ENCODE results near the gene CIB4.

DNA sequence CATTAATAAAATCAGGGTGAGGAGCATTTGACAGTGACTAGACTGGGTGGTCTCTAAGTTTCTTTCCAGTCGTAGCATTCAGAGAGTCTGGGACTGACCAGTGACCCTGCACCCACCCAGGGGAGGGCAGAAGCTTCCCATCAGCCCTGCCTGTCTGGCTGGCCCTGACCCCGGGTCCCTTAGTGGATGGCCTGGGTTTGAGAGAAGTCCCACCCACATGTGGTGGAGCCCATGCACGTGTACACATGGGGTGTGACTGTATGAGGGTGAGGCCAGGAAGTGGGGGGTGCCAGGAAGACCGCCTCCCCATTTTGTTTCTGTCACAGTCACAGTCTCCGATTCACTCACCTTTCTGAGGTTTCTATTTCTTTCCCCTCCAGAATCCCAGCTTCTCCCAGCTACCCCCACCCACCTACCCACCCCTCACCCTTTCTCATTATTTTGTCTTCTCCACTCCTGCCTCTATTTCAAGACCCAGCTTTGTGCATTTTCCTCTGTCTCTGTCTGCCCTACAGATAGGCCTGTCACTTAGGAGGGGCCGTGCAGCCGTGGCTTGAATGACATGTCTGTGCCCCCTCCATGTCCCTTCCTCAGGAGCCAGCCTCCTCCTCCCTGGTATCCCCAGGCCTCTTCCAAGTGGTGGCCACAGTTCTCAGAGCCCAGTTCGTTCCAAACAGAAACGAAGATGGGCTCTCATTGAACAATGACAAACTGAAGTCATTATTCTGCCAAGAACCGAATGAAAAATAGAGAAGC is 13.6 kb downstream of the CIB4 start:
- TF ChIP-seq, protein P1, sequence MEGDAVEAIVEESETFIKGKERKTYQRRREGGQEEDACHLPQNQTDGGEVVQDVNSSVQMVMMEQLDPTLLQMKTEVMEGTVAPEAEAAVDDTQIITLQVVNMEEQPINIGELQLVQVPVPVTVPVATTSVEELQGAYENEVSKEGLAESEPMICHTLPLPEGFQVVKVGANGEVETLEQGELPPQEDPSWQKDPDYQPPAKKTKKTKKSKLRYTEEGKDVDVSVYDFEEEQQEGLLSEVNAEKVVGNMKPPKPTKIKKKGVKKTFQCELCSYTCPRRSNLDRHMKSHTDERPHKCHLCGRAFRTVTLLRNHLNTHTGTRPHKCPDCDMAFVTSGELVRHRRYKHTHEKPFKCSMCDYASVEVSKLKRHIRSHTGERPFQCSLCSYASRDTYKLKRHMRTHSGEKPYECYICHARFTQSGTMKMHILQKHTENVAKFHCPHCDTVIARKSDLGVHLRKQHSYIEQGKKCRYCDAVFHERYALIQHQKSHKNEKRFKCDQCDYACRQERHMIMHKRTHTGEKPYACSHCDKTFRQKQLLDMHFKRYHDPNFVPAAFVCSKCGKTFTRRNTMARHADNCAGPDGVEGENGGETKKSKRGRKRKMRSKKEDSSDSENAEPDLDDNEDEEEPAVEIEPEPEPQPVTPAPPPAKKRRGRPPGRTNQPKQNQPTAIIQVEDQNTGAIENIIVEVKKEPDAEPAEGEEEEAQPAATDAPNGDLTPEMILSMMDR (IDR thresholded peaks at IDR 0.05; ENCODE audit: poor library complexity), result no peak
- no peak for TF ChIP-seq EZH2 (IDR thresholded peaks at IDR 0.05; ENCODE audit: borderline replicate concordance)

All from hepatocyte (in vitro differentiated cells).